Measurements from ENCODE around the gene FLOT2.

FLOT2 gene

GRCh38 chr17:28867276-28867675 is 30.3 kb downstream of the FLOT2 start:
- TF ChIP-seq CTCF (IDR thresholded peaks at IDR 0.05; ENCODE audit: extremely low read depth, missing control alignments) = no peak
- no peak for DNase-seq (ENCODE audit: low spot score)

- no peak for DNase-seq (ENCODE audit: low spot score)
- TF ChIP-seq CTCF (IDR thresholded peaks at IDR 0.05; ENCODE audit: extremely low read depth, missing control alignments) = no peak
Observed at GRCh38 chr17:28865946-28866752, 31.4 kb downstream of the FLOT2 start.

- TF ChIP-seq CTCF (IDR thresholded peaks at IDR 0.05; ENCODE audit: extremely low read depth, missing control alignments) = no peak
- DNase-seq (ENCODE audit: low spot score) = no peak
Observed at GRCh38 chr17:28864991-28865849, 32.3 kb downstream of the FLOT2 start.

- no peak for DNase-seq (ENCODE audit: low spot score)
- no peak for TF ChIP-seq CTCF (IDR thresholded peaks at IDR 0.05; ENCODE audit: extremely low read depth, missing control alignments)
Observed at GRCh38 chr17:28863953-28864352, 33.6 kb downstream of the FLOT2 start.

- DNase-seq (ENCODE audit: low spot score) = no peak
- TF ChIP-seq CTCF (IDR thresholded peaks at IDR 0.05; ENCODE audit: extremely low read depth, missing control alignments) = no peak
Observed at GRCh38 chr17:28862561-28862960, 35.0 kb downstream of the FLOT2 start.

- no peak for DNase-seq (ENCODE audit: low spot score)
- no peak for TF ChIP-seq CTCF (IDR thresholded peaks at IDR 0.05; ENCODE audit: extremely low read depth, missing control alignments)
Observed at GRCh38 chr17:28861393-28862203, 35.9 kb downstream of the FLOT2 start.

Data from GM20000 (cell line).